GM12872 (cell line): ENCODE results near the gene TMEM92.

Experiments
- TF ChIP-seq, protein P1 (sequence below): IDR thresholded peaks from 3 replicates; pipeline ENCODE4 v1.5.1; 2011; ENCODE audit warnings: low read depth, mild to moderate bottlenecking, low read length, moderate library complexity; ENCODE audit not compliant: insufficient read depth

TMEM92 gene

DNA sequence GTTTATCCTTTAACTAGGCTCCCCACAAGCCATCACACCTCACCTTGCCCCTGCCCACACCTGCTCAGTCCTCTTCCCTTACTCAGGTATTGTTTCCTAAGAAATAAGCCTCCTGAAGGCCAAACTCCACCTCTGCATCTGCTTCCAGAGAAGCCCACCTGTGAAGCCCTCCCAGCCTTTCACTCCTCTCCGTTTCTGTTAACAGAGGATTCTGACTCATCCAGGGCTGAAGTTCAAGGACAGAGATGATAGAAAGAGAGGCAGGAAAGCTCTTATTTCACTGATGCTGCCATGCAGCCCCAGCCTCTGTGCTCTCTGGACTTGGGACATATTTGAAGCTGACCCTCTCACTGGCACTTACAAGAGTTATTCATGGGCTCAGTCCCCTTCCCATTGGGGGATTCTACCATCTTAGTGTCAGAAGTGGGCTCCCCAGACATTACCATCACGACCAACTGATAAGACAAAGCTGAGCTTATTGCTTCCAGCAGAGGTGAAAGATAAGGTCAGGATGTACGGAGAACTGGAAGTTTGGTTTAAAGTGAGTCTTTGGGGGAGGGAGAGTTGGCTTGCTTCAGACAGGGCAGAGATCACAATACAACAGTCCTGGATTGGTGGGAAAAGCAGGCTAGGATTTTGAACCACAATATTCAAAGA is 36.3 kb downstream of the TMEM92 start:
- TF ChIP-seq, protein P1, sequence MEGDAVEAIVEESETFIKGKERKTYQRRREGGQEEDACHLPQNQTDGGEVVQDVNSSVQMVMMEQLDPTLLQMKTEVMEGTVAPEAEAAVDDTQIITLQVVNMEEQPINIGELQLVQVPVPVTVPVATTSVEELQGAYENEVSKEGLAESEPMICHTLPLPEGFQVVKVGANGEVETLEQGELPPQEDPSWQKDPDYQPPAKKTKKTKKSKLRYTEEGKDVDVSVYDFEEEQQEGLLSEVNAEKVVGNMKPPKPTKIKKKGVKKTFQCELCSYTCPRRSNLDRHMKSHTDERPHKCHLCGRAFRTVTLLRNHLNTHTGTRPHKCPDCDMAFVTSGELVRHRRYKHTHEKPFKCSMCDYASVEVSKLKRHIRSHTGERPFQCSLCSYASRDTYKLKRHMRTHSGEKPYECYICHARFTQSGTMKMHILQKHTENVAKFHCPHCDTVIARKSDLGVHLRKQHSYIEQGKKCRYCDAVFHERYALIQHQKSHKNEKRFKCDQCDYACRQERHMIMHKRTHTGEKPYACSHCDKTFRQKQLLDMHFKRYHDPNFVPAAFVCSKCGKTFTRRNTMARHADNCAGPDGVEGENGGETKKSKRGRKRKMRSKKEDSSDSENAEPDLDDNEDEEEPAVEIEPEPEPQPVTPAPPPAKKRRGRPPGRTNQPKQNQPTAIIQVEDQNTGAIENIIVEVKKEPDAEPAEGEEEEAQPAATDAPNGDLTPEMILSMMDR, result no peak

DNA sequence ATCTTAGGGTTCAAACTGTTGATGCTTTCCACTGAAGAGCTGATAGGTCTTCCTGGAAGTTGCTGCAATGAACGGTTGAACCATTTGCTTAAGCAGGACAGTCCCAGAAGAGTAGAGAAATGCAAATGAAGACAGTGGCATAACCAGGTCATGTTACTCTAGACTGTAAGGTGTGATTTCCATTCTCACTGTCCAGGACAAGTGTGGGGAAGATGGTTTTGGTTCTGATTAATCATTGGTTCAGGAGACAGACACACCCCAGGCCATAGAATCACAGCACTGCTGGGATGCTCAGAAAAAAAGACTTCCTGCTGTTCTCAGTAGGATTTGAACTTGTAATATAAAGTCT is 36.8 kb downstream of the TMEM92 start:
- TF ChIP-seq, protein P1, result no peak

DNA sequence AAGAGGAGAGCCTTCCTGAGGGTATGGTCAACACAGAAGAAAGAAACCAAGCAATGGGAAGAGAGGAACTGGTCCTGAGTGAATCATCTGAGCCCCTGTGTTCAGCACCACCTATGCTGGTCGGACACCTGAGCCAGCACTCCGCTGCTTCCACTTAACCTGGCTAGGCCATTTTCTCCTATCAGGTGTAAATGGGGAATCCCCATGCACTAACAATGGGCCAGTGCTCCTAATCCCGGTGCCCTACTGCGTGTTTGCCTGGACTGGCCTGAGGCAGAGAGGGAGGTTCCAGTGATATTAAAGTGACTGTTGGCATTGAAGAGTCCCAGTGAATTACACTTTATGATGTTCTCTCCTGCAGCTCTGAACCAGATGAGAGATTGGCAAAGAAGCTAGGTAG is 37.2 kb downstream of the TMEM92 start:
- TF ChIP-seq, protein P1, result no peak

DNA sequence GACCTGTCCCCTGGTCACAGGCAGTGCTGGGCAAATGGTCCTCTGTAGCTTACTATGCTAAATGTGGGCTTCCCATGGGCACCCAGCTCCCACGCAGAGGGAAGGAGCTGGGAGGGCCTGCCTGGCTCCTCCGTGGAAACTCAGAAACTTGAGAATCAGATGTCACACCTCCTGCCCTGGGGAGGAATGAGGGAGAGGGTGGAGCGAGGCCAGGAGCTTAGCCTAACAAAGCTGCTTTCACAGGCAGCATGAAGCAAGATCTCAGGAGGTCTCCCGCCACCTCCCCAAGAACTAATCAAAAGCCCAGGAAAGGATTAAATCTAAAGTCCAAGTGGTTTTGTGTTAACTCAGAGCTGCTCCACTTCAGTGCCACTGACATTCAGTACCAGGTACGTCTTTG is 38.0 kb downstream of the TMEM92 start:
- TF ChIP-seq, protein P1, result no peak

DNA sequence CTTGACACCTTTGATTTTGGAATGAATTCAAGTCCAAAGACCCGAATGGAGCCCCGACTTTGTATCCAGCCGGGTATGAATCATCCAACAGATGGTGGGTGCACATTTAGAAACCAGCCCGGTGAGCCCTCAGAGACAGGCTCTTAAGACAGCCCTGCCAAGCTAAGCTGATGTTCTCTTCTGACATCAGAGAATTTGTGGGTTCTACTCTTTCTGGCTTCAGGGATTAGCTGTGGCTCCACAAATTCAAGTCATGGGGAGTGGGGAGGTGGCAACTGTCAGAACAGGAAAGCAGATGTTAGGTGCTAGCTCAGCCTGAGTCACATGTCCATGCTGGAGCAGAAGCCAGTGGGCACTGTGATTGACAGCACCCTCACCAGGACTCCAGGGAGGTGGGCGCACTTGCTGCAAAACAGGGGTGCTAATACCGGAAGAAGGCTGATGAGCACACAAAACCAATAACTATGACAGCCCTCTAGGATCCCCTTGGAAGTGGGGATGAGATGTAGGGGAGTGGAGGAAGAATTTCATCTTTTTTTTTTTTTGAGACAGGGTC is 40.3 kb downstream of the TMEM92 start:
- TF ChIP-seq, protein P1, result no peak

DNA sequence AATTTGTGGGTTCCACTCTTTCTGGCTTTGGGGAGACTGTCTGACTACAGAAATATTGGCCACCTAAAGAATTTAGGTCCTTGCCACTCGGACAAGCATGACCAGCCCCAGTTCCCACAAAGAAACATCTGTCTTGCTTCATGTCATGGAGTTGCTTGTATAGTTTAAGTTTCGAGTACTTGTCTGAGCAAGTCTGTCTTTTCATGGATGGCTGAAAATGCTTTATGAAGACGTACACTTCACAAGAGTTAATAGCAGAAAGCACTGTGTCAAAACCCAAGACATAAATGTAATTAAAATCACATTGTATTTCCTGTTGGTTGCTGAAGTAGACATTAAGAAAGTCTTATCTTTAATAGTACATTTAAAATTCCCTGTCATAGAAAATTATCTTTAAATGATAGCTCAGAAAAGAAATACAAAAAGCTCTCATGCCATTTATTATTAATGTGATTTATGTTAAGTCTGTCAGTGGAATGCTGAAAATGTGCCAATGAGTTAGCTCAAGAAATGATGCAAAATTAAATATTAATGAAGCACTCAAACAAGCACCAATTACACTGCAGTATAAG is 41.8 kb downstream of the TMEM92 start:
- TF ChIP-seq, protein P1, result no peak

DNA sequence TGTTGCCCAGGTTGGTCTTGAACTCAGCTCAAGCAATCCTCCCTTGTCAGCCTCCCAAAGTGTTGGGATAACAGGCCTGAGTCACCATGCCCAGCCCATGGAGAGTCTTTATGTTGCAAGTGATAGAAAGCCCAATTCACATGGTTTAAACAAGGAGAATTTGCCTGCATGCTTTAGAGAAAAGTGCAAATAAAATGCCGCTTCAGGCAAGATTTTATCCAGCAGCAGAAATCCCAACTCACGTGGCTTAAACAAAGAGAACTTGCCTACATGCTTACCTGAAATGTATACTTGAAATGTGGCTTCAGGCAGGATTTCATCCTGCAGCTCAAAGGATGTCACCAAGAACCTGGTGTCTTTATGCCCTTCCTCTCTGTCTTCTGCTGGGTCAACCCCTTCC is 42.9 kb downstream of the TMEM92 start:
- TF ChIP-seq, protein P1, result no peak
